GM23338 (cell line): Measurements from ENCODE around the gene SLC9A8. TPM values are rescaled to one million over a fixed set of nuclear protein-coding genes. Genes with fewer than 3 reads are reported as not detected.

Source experiments
- ATAC-seq: fragments of 200-7000 bp; cut with Tn5 transposase; 3 replicates; pipeline ENCODE4 v1.9.1; 2020
- DNase-seq: peaks from one replicate; pipeline ENCODE4 v3.0.0-alpha.2; 2015; ENCODE audit warnings: low spot score
- H2AFZ ChIP-seq: fragments of 200-600 bp; sonication (generic); 2 replicates; pipeline ENCODE4 v1.8.0; 2016; ENCODE audit warnings: antibody characterized with exemption, mild to moderate bottlenecking, moderate library complexity
- H3F3A ChIP-seq: fragments of 200-600 bp; sonication (generic); replicated peaks from 2 replicates; pipeline ENCODE4 v1.8.0; 2017; ENCODE audit warnings: antibody characterized with exemption, mixed run types, low read depth
- H3K27ac ChIP-seq: fragments of 200-600 bp; sonication (generic); 2 replicates; pipeline ENCODE4 v1.6.1; 2016; ENCODE audit warnings: low read depth
- H3K27me3 ChIP-seq: fragments of 200-600 bp; sonication (generic); 2 replicates; pipeline ENCODE4 v1.8.0; 2016; ENCODE audit warnings: mild to moderate bottlenecking, mixed run types, moderate library complexity; ENCODE audit not compliant: insufficient read depth
- H3K36me3 ChIP-seq: fragments of 200-600 bp; sonication (generic); 2 replicates; pipeline ENCODE4 v1.8.0; 2016; ENCODE audit warnings: mild to moderate bottlenecking; ENCODE audit not compliant: insufficient read depth
- H3K4me1 ChIP-seq: fragments of 200-600 bp; sonication (generic); 2 replicates; pipeline ENCODE4 v1.8.0; 2016; ENCODE audit warnings: mild to moderate bottlenecking, moderate library complexity; ENCODE audit not compliant: insufficient read depth
- H3K4me2 ChIP-seq: fragments of 200-600 bp; sonication (generic); 2 replicates; pipeline ENCODE4 v1.7.1; 2017; ENCODE audit warnings: mixed run types
- H3K4me3 ChIP-seq: fragments of 200-600 bp; sonication (generic); 2 replicates; pipeline ENCODE4 v1.6.1; 2016; ENCODE audit warnings: mixed run types
- H3K79me2 ChIP-seq: fragments of 200-600 bp; sonication (generic); replicated peaks from 2 replicates; pipeline ENCODE4 v1.8.0; 2017; ENCODE audit warnings: mild to moderate bottlenecking; ENCODE audit not compliant: insufficient read depth
- H3K9me2 ChIP-seq: fragments of 200-600 bp; sonication (generic); 2 replicates; pipeline ENCODE4 v1.8.0; 2017; ENCODE audit not compliant: insufficient read depth
- H4K20me1 ChIP-seq: fragments of 200-600 bp; sonication (generic); replicated peaks from 2 replicates; pipeline ENCODE4 v1.8.0; 2017; ENCODE audit warnings: mild to moderate bottlenecking; ENCODE audit not compliant: insufficient read depth
- H3K27ac Mint-ChIP-seq: 2 replicates; pipeline ENCODE4 v1.8.0; 2020; ENCODE audit warnings: inconsistent platforms, mild to moderate bottlenecking, moderate library complexity, mixed read lengths
- H3K27me3 Mint-ChIP-seq: 3 replicates; pipeline ENCODE4 v1.8.0; 2022; ENCODE audit warnings: low read depth, mild to moderate bottlenecking, moderate library complexity, mixed read lengths, inconsistent platforms; ENCODE audit not compliant: insufficient read depth, poor library complexity
- H3K36me3 Mint-ChIP-seq: 3 replicates; pipeline ENCODE4 v1.8.0; 2021; ENCODE audit warnings: low read depth, mild to moderate bottlenecking, inconsistent platforms, moderate library complexity, mixed read lengths
- H3K4me1 Mint-ChIP-seq: 3 replicates; pipeline ENCODE4 v1.8.0; 2020; ENCODE audit warnings: mild to moderate bottlenecking, inconsistent platforms, mixed read lengths
- H3K4me3 Mint-ChIP-seq: 3 replicates; pipeline ENCODE4 v1.8.0; 2021; ENCODE audit warnings: moderate library complexity, mild to moderate bottlenecking, inconsistent platforms, mixed read lengths
- H3K9me3 Mint-ChIP-seq: 3 replicates; pipeline ENCODE4 v1.8.0; 2020; ENCODE audit warnings: moderate library complexity, mild to moderate bottlenecking, inconsistent platforms, mixed read lengths
- CREB1 ChIP-seq: fragments of 250-450 bp; sonication (Bioruptor Pico); IDR thresholded peaks from 2 replicates; pipeline ENCODE4 v1.5.0; 2020; ENCODE audit warnings: low read depth, mild to moderate bottlenecking, moderate library complexity
- EZH2 ChIP-seq: fragments of 200-600 bp; sonication (generic); IDR thresholded peaks from one replicate; pipeline ENCODE4 v1.8.0; 2017; ENCODE audit warnings: antibody characterized with exemption, mild to moderate bottlenecking, low read depth; ENCODE audit not compliant: unreplicated experiment
- EZH2phosphoT487 ChIP-seq: fragments of 200-600 bp; sonication (generic); IDR thresholded peaks from one replicate; pipeline ENCODE4 v1.8.1; 2018; ENCODE audit warnings: antibody characterized with exemption; ENCODE audit not compliant: unreplicated experiment
- JUNB ChIP-seq: IDR thresholded peaks from one replicate; pipeline ENCODE4 v1.6.1; 2016; ENCODE audit warnings: antibody characterized with exemption; ENCODE audit not compliant: unreplicated experiment
- NANOG ChIP-seq: IDR thresholded peaks from 2 replicates; pipeline ENCODE4 v1.6.1; 2016; ENCODE audit warnings: antibody characterized with exemption, borderline replicate concordance
- POLR2AphosphoS5 ChIP-seq: IDR thresholded peaks from 2 replicates; pipeline ENCODE4 v1.6.1; 2016; ENCODE audit warnings: antibody characterized with exemption, low read depth
- REST ChIP-seq: IDR thresholded peaks from one replicate; pipeline ENCODE4 v1.6.1; 2018; ENCODE audit warnings: antibody characterized with exemption; ENCODE audit not compliant: unreplicated experiment
- STAT1 ChIP-seq: IDR thresholded peaks from one replicate; pipeline ENCODE4 v1.6.1; 2016; ENCODE audit warnings: antibody characterized with exemption; ENCODE audit not compliant: unreplicated experiment
- ZNF114 ChIP-seq: fragments of 250-450 bp; sonication (Bioruptor Pico); IDR thresholded peaks from 2 replicates; pipeline ENCODE4 v1.5.0; 2020; ENCODE audit warnings: mild to moderate bottlenecking, moderate library complexity
- ZNF331 ChIP-seq: fragments of 250-450 bp; sonication (Bioruptor Pico); IDR thresholded peaks from 2 replicates; pipeline ENCODE4 v1.5.0; 2020; ENCODE audit warnings: low read depth, mild to moderate bottlenecking, moderate library complexity
- polyA plus RNA-seq: library from polyadenylated mRNA; unstranded; fragments of >200 nt; fragmentation: Nextera tagmentation; extraction: Ambion mirVana; gene quantifications from 2 replicates; pipeline ENCODE4 v1.2.1, GENCODE V29; 2016
- total RNA-seq: library from RNA; depleted of rRNA; stranded (reverse); fragments of >200 nt; shearing (Covaris generic); gene quantifications from 2 replicates; pipeline ENCODE4 v1.2.3, GENCODE V29; 2014
- TF ChIP-seq, protein P1 (sequence below), 2 experiments: fragments of 200-600 bp in 1 of 2; sonication (generic) in 1 of 2; conservative IDR thresholded peaks; 2 replicates each; pipeline versions ENCODE4 v1.5.1 to v1.6.1; 2016 to 2017; ENCODE audit warnings: antibody characterized with exemption in 2 of 2, low read depth in 2 of 2, mild to moderate bottlenecking in 2 of 2, moderate library complexity in 1 of 2
- TF ChIP-seq, protein P2 (sequence below): IDR thresholded peaks from 2 replicates; pipeline ENCODE4 v1.6.1; 2016; ENCODE audit warnings: antibody characterized with exemption
- TF ChIP-seq, protein P3 (sequence below): fragments of 250-450 bp; sonication (Bioruptor Pico); IDR thresholded peaks from 2 replicates; pipeline ENCODE4 v1.5.0; 2020; ENCODE audit warnings: mild to moderate bottlenecking, moderate library complexity

SLC9A8 gene
- total and polyA plus RNA-seq, 2 experiments from 2014 or later, result 2.6 to 6.4 TPM

DNA sequence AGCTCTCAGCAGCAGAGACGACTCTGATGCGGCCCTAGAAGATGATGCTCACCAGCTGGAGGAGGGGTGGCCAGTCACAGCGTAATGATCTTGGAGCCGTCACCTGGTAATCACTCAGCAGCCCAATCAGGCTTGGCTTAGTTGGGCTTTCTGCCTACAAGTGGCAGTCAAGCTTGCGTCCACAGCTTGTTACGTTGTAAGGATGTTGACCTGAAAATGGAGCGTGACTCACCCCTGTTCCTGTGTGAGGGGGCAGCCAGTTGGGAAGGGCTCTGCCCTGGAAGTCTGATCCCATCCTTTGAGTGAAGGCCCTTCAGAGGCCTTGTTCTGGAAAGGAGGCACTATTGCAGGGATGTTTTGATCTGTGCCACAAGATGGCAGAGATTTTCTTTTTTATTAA, 52.9 kb downstream of the SLC9A8 start:
- H4K20me1 ChIP-seq, result no peaks in the 10 kb centered on the region
- H3K4me3 Mint-ChIP-seq, result no peak overlapping the region
- H3K79me2 ChIP-seq, result no peaks in the 10 kb centered on the region
- no peak overlapping the region for H3K27ac Mint-ChIP-seq
- no peak overlapping the region for H3K4me2 ChIP-seq
- no peak overlapping the region for H2AFZ ChIP-seq
- no peaks in the 10 kb centered on the region for H3K36me3 Mint-ChIP-seq
- H3F3A ChIP-seq, result peaks cover 3% of the 10 kb centered on the region; the same call in 1 of the 2 replicates
- DNase-seq (no peak), ATAC-seq (no peak)
- TF ChIP-seq ZNF331 (CRISPR knock-in tag) (no peak), STAT1 (no peak), JUNB (no peak), CREB1 (CRISPR knock-in tag) (no peak), EZH2 (no peak), NANOG (no peak), REST (no peak), ZNF114 (CRISPR knock-in tag) (no peak), EZH2phosphoT487 (no peak), POLR2AphosphoS5 (no peak)
- TF ChIP-seq, protein P1, sequence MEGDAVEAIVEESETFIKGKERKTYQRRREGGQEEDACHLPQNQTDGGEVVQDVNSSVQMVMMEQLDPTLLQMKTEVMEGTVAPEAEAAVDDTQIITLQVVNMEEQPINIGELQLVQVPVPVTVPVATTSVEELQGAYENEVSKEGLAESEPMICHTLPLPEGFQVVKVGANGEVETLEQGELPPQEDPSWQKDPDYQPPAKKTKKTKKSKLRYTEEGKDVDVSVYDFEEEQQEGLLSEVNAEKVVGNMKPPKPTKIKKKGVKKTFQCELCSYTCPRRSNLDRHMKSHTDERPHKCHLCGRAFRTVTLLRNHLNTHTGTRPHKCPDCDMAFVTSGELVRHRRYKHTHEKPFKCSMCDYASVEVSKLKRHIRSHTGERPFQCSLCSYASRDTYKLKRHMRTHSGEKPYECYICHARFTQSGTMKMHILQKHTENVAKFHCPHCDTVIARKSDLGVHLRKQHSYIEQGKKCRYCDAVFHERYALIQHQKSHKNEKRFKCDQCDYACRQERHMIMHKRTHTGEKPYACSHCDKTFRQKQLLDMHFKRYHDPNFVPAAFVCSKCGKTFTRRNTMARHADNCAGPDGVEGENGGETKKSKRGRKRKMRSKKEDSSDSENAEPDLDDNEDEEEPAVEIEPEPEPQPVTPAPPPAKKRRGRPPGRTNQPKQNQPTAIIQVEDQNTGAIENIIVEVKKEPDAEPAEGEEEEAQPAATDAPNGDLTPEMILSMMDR (conservative IDR thresholded peaks at IDR 0.05; ENCODE audit: low read depth in 2 of 2), result no peak
- TF ChIP-seq, protein P2, sequence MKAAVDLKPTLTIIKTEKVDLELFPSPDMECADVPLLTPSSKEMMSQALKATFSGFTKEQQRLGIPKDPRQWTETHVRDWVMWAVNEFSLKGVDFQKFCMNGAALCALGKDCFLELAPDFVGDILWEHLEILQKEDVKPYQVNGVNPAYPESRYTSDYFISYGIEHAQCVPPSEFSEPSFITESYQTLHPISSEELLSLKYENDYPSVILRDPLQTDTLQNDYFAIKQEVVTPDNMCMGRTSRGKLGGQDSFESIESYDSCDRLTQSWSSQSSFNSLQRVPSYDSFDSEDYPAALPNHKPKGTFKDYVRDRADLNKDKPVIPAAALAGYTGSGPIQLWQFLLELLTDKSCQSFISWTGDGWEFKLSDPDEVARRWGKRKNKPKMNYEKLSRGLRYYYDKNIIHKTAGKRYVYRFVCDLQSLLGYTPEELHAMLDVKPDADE, result no peak
- TF ChIP-seq, protein P3, sequence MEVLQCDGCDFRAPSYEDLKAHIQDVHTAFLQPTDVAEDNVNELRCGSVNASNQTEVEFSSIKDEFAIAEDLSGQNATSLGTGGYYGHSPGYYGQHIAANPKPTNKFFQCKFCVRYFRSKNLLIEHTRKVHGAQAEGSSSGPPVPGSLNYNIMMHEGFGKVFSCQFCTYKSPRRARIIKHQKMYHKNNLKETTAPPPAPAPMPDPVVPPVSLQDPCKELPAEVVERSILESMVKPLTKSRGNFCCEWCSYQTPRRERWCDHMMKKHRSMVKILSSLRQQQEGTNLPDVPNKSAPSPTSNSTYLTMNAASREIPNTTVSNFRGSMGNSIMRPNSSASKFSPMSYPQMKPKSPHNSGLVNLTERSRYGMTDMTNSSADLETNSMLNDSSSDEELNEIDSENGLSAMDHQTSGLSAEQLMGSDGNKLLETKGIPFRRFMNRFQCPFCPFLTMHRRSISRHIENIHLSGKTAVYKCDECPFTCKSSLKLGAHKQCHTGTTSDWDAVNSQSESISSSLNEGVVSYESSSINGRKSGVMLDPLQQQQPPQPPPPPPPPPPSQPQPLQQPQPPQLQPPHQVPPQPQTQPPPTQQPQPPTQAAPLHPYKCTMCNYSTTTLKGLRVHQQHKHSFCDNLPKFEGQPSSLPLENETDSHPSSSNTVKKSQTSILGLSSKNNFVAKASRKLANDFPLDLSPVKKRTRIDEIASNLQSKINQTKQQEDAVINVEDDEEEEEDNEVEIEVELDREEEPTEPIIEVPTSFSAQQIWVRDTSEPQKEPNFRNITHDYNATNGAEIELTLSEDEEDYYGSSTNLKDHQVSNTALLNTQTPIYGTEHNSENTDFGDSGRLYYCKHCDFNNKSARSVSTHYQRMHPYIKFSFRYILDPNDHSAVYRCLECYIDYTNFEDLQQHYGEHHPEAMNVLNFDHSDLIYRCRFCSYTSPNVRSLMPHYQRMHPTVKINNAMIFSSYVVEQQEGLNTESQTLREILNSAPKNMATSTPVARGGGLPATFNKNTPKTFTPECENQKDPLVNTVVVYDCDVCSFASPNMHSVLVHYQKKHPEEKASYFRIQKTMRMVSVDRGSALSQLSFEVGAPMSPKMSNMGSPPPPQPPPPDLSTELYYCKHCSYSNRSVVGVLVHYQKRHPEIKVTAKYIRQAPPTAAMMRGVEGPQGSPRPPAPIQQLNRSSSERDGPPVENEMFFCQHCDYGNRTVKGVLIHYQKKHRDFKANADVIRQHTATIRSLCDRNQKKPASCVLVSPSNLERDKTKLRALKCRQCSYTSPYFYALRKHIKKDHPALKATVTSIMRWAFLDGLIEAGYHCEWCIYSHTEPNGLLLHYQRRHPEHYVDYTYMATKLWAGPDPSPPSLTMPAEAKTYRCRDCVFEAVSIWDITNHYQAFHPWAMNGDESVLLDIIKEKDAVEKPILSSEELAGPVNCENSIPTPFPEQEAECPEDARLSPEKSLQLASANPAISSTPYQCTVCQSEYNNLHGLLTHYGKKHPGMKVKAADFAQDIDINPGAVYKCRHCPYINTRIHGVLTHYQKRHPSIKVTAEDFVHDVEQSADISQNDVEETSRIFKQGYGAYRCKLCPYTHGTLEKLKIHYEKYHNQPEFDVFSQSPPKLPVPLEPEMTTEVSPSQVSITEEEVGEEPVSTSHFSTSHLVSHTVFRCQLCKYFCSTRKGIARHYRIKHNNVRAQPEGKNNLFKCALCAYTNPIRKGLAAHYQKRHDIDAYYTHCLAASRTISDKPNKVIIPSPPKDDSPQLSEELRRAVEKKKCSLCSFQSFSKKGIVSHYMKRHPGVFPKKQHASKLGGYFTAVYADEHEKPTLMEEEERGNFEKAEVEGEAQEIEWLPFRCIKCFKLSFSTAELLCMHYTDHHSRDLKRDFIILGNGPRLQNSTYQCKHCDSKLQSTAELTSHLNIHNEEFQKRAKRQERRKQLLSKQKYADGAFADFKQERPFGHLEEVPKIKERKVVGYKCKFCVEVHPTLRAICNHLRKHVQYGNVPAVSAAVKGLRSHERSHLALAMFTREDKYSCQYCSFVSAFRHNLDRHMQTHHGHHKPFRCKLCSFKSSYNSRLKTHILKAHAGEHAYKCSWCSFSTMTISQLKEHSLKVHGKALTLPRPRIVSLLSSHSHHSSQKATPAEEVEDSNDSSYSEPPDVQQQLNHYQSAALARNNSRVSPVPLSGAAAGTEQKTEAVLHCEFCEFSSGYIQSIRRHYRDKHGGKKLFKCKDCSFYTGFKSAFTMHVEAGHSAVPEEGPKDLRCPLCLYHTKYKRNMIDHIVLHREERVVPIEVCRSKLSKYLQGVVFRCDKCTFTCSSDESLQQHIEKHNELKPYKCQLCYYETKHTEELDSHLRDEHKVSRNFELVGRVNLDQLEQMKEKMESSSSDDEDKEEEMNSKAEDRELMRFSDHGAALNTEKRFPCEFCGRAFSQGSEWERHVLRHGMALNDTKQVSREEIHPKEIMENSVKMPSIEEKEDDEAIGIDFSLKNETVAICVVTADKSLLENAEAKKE, result no peak
- peaks cover 24% of the 10 kb centered on the region for H3K4me1 Mint-ChIP-seq
- H3K9me2 ChIP-seq, result no peaks in the 10 kb centered on the region
- H3K4me1 ChIP-seq, result peaks cover 7% of the 10 kb centered on the region
- no peak overlapping the region for H3K4me3 ChIP-seq
- no peaks in the 10 kb centered on the region for H3K36me3 ChIP-seq
- no peaks in the 10 kb centered on the region for H3K27me3 ChIP-seq
- H3K27ac ChIP-seq, result no peak overlapping the region
- no peaks in the 10 kb centered on the region; the same call in 2 of the 3 replicates for H3K9me3 Mint-ChIP-seq
- H3K27me3 Mint-ChIP-seq, result peaks cover 13% of the 10 kb centered on the region
